Peyer's patch (tissue), 4 donors: ENCODE results near the gene TTC9B.
A peak's percentile ranks its signal among the peaks of the same experiment; 100 is the strongest.

ENCODE experiments used
- POLR2A ChIP-seq, 2 donors: fragments of 450-650 bp; IDR thresholded peaks; one replicate each; pipeline ENCODE4 v1.5.1; 2017; ENCODE audit warnings: antibody characterized with exemption in 2 of 2, mild to moderate bottlenecking in 2 of 2, moderate library complexity in 2 of 2
- TF ChIP-seq, protein P1 (sequence below), 6 experiments: fragments of 450-650 bp in 4 of 6; fragments of 200-600 bp in 2 of 6; sonication (generic) in 1 of 6; IDR thresholded peaks; one replicate each; pipeline ENCODE4 v1.5.1; 2017 to 2019; ENCODE audit warnings: antibody characterized with exemption in 6 of 6, mild to moderate bottlenecking in 3 of 6, moderate library complexity in 1 of 6

- TF ChIP-seq, protein P1, sequence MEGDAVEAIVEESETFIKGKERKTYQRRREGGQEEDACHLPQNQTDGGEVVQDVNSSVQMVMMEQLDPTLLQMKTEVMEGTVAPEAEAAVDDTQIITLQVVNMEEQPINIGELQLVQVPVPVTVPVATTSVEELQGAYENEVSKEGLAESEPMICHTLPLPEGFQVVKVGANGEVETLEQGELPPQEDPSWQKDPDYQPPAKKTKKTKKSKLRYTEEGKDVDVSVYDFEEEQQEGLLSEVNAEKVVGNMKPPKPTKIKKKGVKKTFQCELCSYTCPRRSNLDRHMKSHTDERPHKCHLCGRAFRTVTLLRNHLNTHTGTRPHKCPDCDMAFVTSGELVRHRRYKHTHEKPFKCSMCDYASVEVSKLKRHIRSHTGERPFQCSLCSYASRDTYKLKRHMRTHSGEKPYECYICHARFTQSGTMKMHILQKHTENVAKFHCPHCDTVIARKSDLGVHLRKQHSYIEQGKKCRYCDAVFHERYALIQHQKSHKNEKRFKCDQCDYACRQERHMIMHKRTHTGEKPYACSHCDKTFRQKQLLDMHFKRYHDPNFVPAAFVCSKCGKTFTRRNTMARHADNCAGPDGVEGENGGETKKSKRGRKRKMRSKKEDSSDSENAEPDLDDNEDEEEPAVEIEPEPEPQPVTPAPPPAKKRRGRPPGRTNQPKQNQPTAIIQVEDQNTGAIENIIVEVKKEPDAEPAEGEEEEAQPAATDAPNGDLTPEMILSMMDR (IDR thresholded peaks at IDR 0.05) = no peak
- peak; percentile 44 to 57 for TF ChIP-seq POLR2A (IDR thresholded peaks at IDR 0.05)
Observed at GRCh38 chr19:40223135-40223822, 5.1 kb upstream of the TTC9B start.
